ENCODE data around the gene CHIC2.

The CHIC2 gene

GRCh38 chr4:53992785-53993184 lies 71.6 kb downstream of the CHIC2 start:
- Histone ChIP-seq H3K36me3 (ENCODE audit: insufficient read depth, low read length) (0 out of 2 replicates have a peak, but pooled peaks cover 2% of the 10 kb centered on the region), H3K4me3 (ENCODE audit: low read depth in 1 of 2, low read length in 2 of 2) (no peak overlapping the region), H3K4me1 (ENCODE audit: insufficient read depth, low read length) (no peaks in the 10 kb centered on the region), H2AFZ (ENCODE audit: low read depth, low read length) (no peak overlapping the region), H3K27me3 (ENCODE audit: insufficient read depth, low read length, poor library complexity) (no peaks in the 10 kb centered on the region), H3K4me2 (ENCODE audit: insufficient read depth, low read length) (no peak overlapping the region), H3K27ac (ENCODE audit: low read length) (no peak overlapping the region), H3K79me2 (ENCODE audit: insufficient read depth, low read length) (no peaks in the 10 kb centered on the region), H3K9ac (ENCODE audit: low read depth, low read length) (no peak overlapping the region), H4K20me1 (ENCODE audit: insufficient read depth, low read length) (no peaks in the 10 kb centered on the region), H3K9me3 (ENCODE audit: insufficient read depth, low read length, severe bottlenecking) (no peaks in the 10 kb centered on the region)
- TF ChIP-seq EZH2 (IDR thresholded peaks at IDR 0.05; ENCODE audit: borderline replicate concordance, low read depth, low read length, severe bottlenecking), result no peak
- TF ChIP-seq, protein P1, sequence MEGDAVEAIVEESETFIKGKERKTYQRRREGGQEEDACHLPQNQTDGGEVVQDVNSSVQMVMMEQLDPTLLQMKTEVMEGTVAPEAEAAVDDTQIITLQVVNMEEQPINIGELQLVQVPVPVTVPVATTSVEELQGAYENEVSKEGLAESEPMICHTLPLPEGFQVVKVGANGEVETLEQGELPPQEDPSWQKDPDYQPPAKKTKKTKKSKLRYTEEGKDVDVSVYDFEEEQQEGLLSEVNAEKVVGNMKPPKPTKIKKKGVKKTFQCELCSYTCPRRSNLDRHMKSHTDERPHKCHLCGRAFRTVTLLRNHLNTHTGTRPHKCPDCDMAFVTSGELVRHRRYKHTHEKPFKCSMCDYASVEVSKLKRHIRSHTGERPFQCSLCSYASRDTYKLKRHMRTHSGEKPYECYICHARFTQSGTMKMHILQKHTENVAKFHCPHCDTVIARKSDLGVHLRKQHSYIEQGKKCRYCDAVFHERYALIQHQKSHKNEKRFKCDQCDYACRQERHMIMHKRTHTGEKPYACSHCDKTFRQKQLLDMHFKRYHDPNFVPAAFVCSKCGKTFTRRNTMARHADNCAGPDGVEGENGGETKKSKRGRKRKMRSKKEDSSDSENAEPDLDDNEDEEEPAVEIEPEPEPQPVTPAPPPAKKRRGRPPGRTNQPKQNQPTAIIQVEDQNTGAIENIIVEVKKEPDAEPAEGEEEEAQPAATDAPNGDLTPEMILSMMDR (IDR thresholded peaks at IDR 0.05; ENCODE audit: borderline replicate concordance, extremely low read depth, low read length, poor library complexity, severe bottlenecking), result no peak
- ATAC-seq (ENCODE audit: insufficient read depth, low read depth) (no peak), DNase-seq (no peak)

DNA sequence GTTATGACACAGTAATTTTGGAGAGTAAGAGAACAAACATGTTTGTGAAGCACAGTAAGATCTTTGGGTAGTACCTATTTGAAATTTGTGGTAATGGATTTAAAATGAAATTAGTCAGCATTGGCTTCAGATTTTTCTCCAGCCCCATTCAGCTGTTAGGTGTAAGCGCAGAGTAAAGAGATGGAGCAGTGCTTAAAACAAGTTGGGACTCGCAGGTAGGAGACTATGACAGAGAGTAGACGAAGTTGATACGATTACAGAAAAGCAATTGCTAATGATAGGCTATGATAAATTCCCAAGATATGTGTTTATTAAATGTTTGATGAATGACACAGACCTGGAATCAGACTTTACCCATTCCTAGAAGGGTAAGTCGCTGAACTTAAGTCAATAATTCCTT lies 72.6 kb downstream of the CHIC2 start:
- ATAC-seq (ENCODE audit: insufficient read depth, low read depth) (no peak), DNase-seq (no peak)
- Histone ChIP-seq H2AFZ (ENCODE audit: low read depth, low read length) (no peak overlapping the region), H3K27me3 (ENCODE audit: insufficient read depth, low read length, poor library complexity) (no peaks in the 10 kb centered on the region), H3K79me2 (ENCODE audit: insufficient read depth, low read length) (no peaks in the 10 kb centered on the region), H3K4me3 (ENCODE audit: low read depth in 1 of 2, low read length in 2 of 2) (no peak overlapping the region), H3K4me1 (ENCODE audit: insufficient read depth, low read length) (no peaks in the 10 kb centered on the region), H3K27ac (ENCODE audit: low read length) (no peak overlapping the region), H3K9ac (ENCODE audit: low read depth, low read length) (no peak overlapping the region), H4K20me1 (ENCODE audit: insufficient read depth, low read length) (no peaks in the 10 kb centered on the region), H3K36me3 (ENCODE audit: insufficient read depth, low read length) (0 out of 2 replicates have a peak, but pooled peaks cover 2% of the 10 kb centered on the region), H3K9me3 (ENCODE audit: insufficient read depth, low read length, severe bottlenecking) (no peaks in the 10 kb centered on the region), H3K4me2 (ENCODE audit: insufficient read depth, low read length) (no peak overlapping the region)
- TF ChIP-seq, protein P1 (IDR thresholded peaks at IDR 0.05; ENCODE audit: borderline replicate concordance, extremely low read depth, low read length, poor library complexity, severe bottlenecking), result no peak
- no peak for TF ChIP-seq EZH2 (IDR thresholded peaks at IDR 0.05; ENCODE audit: borderline replicate concordance, low read depth, low read length, severe bottlenecking)

- Histone ChIP-seq H3K27ac (ENCODE audit: low read length) (no peak overlapping the region), H3K9ac (ENCODE audit: low read depth, low read length) (no peak overlapping the region), H2AFZ (ENCODE audit: low read depth, low read length) (no peak overlapping the region), H3K27me3 (ENCODE audit: insufficient read depth, low read length, poor library complexity) (no peaks in the 10 kb centered on the region), H3K36me3 (ENCODE audit: insufficient read depth, low read length) (0 out of 2 replicates have a peak, but pooled peaks cover 2% of the 10 kb centered on the region), H3K4me1 (ENCODE audit: insufficient read depth, low read length) (no peaks in the 10 kb centered on the region), H3K4me2 (ENCODE audit: insufficient read depth, low read length) (no peak overlapping the region), H3K4me3 (ENCODE audit: low read depth in 1 of 2, low read length in 2 of 2) (no peak overlapping the region), H3K9me3 (ENCODE audit: insufficient read depth, low read length, severe bottlenecking) (no peaks in the 10 kb centered on the region), H4K20me1 (ENCODE audit: insufficient read depth, low read length) (no peaks in the 10 kb centered on the region), H3K79me2 (ENCODE audit: insufficient read depth, low read length) (no peaks in the 10 kb centered on the region)
- no peak for DNase-seq
- TF ChIP-seq, protein P1 (IDR thresholded peaks at IDR 0.05; ENCODE audit: borderline replicate concordance, extremely low read depth, low read length, poor library complexity, severe bottlenecking), result no peak
- TF ChIP-seq EZH2 (IDR thresholded peaks at IDR 0.05; ENCODE audit: borderline replicate concordance, low read depth, low read length, severe bottlenecking), result no peak
- no peak for ATAC-seq (ENCODE audit: insufficient read depth, low read depth)
Measured at GRCh38 chr4:53990641-53991040, 73.8 kb downstream of the CHIC2 start.

DNA sequence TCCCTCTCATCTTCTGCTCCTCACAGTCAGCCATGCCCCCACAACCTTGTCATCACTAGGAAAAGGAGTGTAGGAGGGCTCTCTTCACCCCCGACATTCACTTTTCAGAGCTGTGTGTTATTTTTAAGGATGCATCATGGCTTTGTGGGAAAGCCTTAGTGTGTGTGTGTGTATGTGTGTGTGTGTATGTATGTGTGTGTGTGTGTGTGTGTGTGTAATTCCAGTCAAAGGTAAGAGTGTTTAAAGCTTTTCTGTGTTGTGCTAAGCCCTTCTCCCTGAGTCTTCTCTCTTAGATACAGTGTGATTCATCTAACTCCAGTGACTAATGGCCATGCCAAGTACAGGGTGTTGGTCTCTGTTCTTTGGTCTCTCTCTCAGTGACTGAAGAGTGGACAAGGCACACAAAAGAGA lies 76.6 kb downstream of the CHIC2 start:
- Histone ChIP-seq H2AFZ (ENCODE audit: low read depth, low read length) (no peak overlapping the region), H3K36me3 (ENCODE audit: insufficient read depth, low read length) (0 out of 2 replicates have a peak, but pooled peaks cover 2% of the 10 kb centered on the region), H4K20me1 (ENCODE audit: insufficient read depth, low read length) (no peaks in the 10 kb centered on the region), H3K27me3 (ENCODE audit: insufficient read depth, low read length, poor library complexity) (no peaks in the 10 kb centered on the region), H3K9ac (ENCODE audit: low read depth, low read length) (no peak overlapping the region), H3K4me3 (ENCODE audit: low read depth in 1 of 2, low read length in 2 of 2) (no peak overlapping the region), H3K79me2 (ENCODE audit: insufficient read depth, low read length) (no peaks in the 10 kb centered on the region), H3K4me2 (ENCODE audit: insufficient read depth, low read length) (no peak overlapping the region), H3K27ac (ENCODE audit: low read length) (no peak overlapping the region), H3K4me1 (ENCODE audit: insufficient read depth, low read length) (no peaks in the 10 kb centered on the region), H3K9me3 (ENCODE audit: insufficient read depth, low read length, severe bottlenecking) (no peaks in the 10 kb centered on the region)
- no peak for DNase-seq
- no peak for ATAC-seq (ENCODE audit: insufficient read depth, low read depth)
- TF ChIP-seq EZH2 (IDR thresholded peaks at IDR 0.05; ENCODE audit: borderline replicate concordance, low read depth, low read length, severe bottlenecking), result no peak
- TF ChIP-seq, protein P1 (IDR thresholded peaks at IDR 0.05; ENCODE audit: borderline replicate concordance, extremely low read depth, low read length, poor library complexity, severe bottlenecking), result no peak
